GM23248 (cell line): Measurements from ENCODE around the gene RAD21L1.

Source experiments
- EZH2 ChIP-seq: fragments of 200-600 bp; sonication (generic); IDR thresholded peaks from 2 replicates; pipeline ENCODE4 v1.6.1; 2018; ENCODE audit warnings: antibody characterized with exemption, mild to moderate bottlenecking; ENCODE audit not compliant: insufficient read depth, poor library complexity, severe bottlenecking
- EZH2phosphoT487 ChIP-seq: fragments of 200-600 bp; sonication (generic); IDR thresholded peaks from 2 replicates; pipeline ENCODE4 v1.6.1; 2018; ENCODE audit warnings: antibody characterized with exemption, moderate library complexity, mild to moderate bottlenecking, low read depth; ENCODE audit not compliant: insufficient read depth

DNA sequence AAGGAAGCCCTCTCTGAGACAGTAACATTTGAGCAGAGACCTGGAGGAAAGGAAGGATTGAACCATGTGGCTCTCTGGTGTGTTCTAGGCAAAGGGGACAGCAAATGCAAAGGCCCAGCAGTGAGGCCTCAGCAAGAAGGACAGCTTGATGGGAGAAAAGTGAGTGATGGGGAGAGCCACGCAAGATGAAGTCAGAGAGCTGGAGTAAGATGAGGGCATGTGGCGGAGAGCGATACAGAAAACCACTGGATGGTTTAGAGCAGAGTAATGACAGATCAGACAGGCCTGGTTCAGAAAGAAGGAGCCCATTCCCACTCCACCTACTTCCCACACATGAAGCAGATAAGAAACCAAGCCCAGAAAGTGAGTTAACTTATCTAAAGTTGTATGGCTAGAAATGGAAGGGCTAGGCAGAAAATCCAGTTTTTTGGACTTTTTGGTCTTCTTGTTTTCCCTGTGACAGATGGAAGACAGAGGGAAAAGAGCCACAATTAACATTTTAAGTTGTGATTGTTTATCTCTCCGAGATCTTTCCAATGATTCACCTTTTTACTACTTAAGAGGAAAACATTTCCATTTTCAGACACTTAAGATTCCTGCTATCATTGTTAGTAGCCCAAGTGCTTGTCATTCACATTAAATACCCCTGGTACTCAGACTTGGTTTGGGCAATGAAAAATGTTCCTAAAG is 39.5 kb downstream of the RAD21L1 start:
- TF ChIP-seq EZH2phosphoT487: no peak
- no peak for TF ChIP-seq EZH2
